ENCODE data around the gene DTX1.

GRCh38 chr12:113111247-113111646 lies 54.7 kb downstream of the DTX1 start:
- TF ChIP-seq CTCF (IDR thresholded peaks at IDR 0.05) (no peak), EZH2 (IDR thresholded peaks at IDR 0.05; ENCODE audit: borderline replicate concordance, insufficient read depth, low read depth, low read length, poor library complexity, severe bottlenecking) (no peak)
